ENCODE data around the gene KCNJ6. TPM values are rescaled to one million over a fixed set of nuclear protein-coding genes. Genes with fewer than 3 reads are reported as not detected.
A peak's percentile ranks its signal among the peaks of the same experiment; 100 is the strongest.

The KCNJ6 gene
- total and polyA plus RNA-seq, 2 of the 8 experiments (the other 6 are each of a cell fraction or from before 2014, with no cell fraction given) = 0.51 to 1.2 TPM

- Histone ChIP-seq H2BK120ac (replicated peaks; ENCODE audit: low read depth, low read length) (no peak overlapping the region), H3K79me1 (ENCODE audit: low read depth, low read length) (no peaks in the 10 kb centered on the region), H2BK20ac (ENCODE audit: low read length) (no peak overlapping the region), H3K27me3 (replicated peaks in 1 of 4; ENCODE audit: control insufficient read depth in 3 of 4, extremely low read depth in 1 of 4, insufficient read depth in 3 of 4, low read length in 3 of 4) (peaks cover 9 to 17% (median 16%) of the 10 kb centered on the region in 4 experiments), H4K20me1 (replicated peaks in 1 of 2; ENCODE audit: control insufficient read depth in 1 of 2, insufficient read depth in 2 of 2, low read length in 2 of 2) (peaks cover 0 to 3% of the 10 kb centered on the region in 2 experiments), H3K9ac (replicated peaks in 1 of 4; ENCODE audit: extremely low read depth in 1 of 4, low read depth in 3 of 4, low read length in 3 of 4) (no peak overlapping the region; a peak in 1 of 7 replicates), H3K4me1 (replicated peaks in 1 of 4; ENCODE audit: control insufficient read depth in 3 of 4, insufficient read depth in 4 of 4, low read length in 3 of 4) (peaks cover 3 to 13% (median 5%) of the 10 kb centered on the region in 4 experiments; a peak in 6 of 7 replicates), H4K91ac (replicated peaks; ENCODE audit: insufficient read length, low read length) (no peak overlapping the region), H4K8ac (ENCODE audit: extremely low read depth, insufficient read depth, low read length) (no peak overlapping the region), H3K27ac (ENCODE audit: low read depth, low read length) (no peak overlapping the region), H3K4me3 (ENCODE audit: extremely low read depth in 1 of 4, insufficient read depth in 2 of 4, low read depth in 3 of 4, low read length in 4 of 4) (peak overlapping the region; percentile 64 to 76 (median 66)), H3K36me3 (ENCODE audit: control insufficient read depth in 2 of 4, insufficient read depth in 4 of 4, low read length in 3 of 4) (no peaks in the 10 kb centered on the region), H3K18ac (ENCODE audit: extremely low read depth, low read length) (no peak overlapping the region), H2BK5ac (ENCODE audit: low read depth, low read length) (no peak overlapping the region), H3K4me2 (ENCODE audit: insufficient read depth in 1 of 2, low read depth in 2 of 2, low read length in 2 of 2) (peak overlapping the region; percentile 92 to 96), H3K23ac (ENCODE audit: insufficient read length) (no peak overlapping the region), H2BK12ac (ENCODE audit: low read depth, low read length) (no peak overlapping the region), H2BK15ac (ENCODE audit: low read length) (peak overlapping the region; percentile 34; the same call in 1 of the 2 replicates), H2AFZ (ENCODE audit: low read length) (peak overlapping the region; percentile 30; the same call in 1 of the 2 replicates), H3K23me2 (ENCODE audit: low read depth, low read length) (peaks cover 13% of the 10 kb centered on the region), H3K4ac (replicated peaks; ENCODE audit: insufficient read length, low read depth, low read length) (no peak overlapping the region), H3K14ac (ENCODE audit: insufficient read length) (no peak overlapping the region), H4K5ac (ENCODE audit: insufficient read length, low read depth, low read length) (no peak overlapping the region), H3K9me3 (ENCODE audit: insufficient read depth in 2 of 2, low read depth in 1 of 2, low read length in 1 of 2) (no peaks in the 10 kb centered on the region), H3K79me2 (ENCODE audit: control insufficient read depth in 1 of 2, insufficient read depth in 2 of 2, low read length in 2 of 2) (no peaks in the 10 kb centered on the region), H3K56ac (replicated peaks; ENCODE audit: insufficient read length, low read depth, low read length) (no peak overlapping the region), H2AK5ac (ENCODE audit: low read depth, low read length) (no peak overlapping the region)
- DNase-seq (ENCODE audit: low read depth in 1 of 2, low spot score in 2 of 2) = peak in 1 of 2 experiments; percentile 65
- ChIA-PET POLR2A (ENCODE audit: partially characterized antibody) (no interaction called here), CTCF (ENCODE audit: partially characterized antibody) (interaction anchor here (0.6 to 6.5 kb wide), 11 partner anchors 10 to 389 kb away, joined by 3 to 54 read pairs (median 6); no protein-coding TSS in a partner anchor)
- TF ChIP-seq YY1 (IDR thresholded peaks at IDR 0.05; ENCODE audit: low read depth, low read length) (no peak), PHF8 (conservative IDR thresholded peaks at IDR 0.05; ENCODE audit: low read depth, low read length) (0 out of 2 replicates have a peak, but pooled peaks have one; percentile 30), SIN3A (conservative IDR thresholded peaks at IDR 0.05 in 1 of 2, IDR thresholded peaks at IDR 0.05 in 1 of 2; ENCODE audit: low read depth in 1 of 2, low read length in 2 of 2) (0 out of 4 replicates have a peak, but pooled peaks of 1 of the 2 experiments have one; percentile 25), SUZ12 (IDR thresholded peaks at IDR 0.05; ENCODE audit: low read length) (peak; percentile 53; the same call in 1 of the 2 replicates), KDM4A (IDR thresholded peaks at IDR 0.05; ENCODE audit: low read depth, low read length, severe bottlenecking) (peak; percentile 68)
- 3% methylated on average over 28 of the region's 28 CpGs; no CpG with 5 or more reads in 1 of the 2 experiments for WGBS, 2 experiments (ENCODE audit: extremely low coverage in 1 of 2, insufficient coverage in 1 of 2, insufficient read length in 1 of 2, insufficient replicate concordance in 2 of 2, low coverage in 1 of 2, low lambda C conversion rate in 2 of 2, missing lambda C conversion rate in 1 of 2)
- FAIRE-seq = no peak
Measured at GRCh38 chr21:37915497-37915911, 753 bp downstream of the KCNJ6 start.
